Fibroblast of pulmonary artery (primary cell): ENCODE measurements around the gene THSD1.
"Not testable (repeated sequence)": the region's sequence is repeated elsewhere in the genome, so short reads cannot be mapped to it uniquely, and the experiment has no call there.

ENCODE experiments used
- DNase-seq: peaks from one replicate; pipeline ENCODE4 v3.0.0-alpha.2; 2010; ENCODE audit warnings: low read depth
- H3K4me3 ChIP-seq: replicated peaks from 2 replicates; pipeline ENCODE4 v1.5.1; 2011; ENCODE audit warnings: low read depth, mild to moderate bottlenecking, control low read depth, low read length, moderate library complexity
- TF ChIP-seq, protein P1 (sequence below): IDR thresholded peaks from 2 replicates; pipeline ENCODE4 v1.5.1; 2011; ENCODE audit warnings: mild to moderate bottlenecking, control low read depth, low read length, inconsistent platforms; ENCODE audit errors: missing control alignments

Gene THSD1

DNA sequence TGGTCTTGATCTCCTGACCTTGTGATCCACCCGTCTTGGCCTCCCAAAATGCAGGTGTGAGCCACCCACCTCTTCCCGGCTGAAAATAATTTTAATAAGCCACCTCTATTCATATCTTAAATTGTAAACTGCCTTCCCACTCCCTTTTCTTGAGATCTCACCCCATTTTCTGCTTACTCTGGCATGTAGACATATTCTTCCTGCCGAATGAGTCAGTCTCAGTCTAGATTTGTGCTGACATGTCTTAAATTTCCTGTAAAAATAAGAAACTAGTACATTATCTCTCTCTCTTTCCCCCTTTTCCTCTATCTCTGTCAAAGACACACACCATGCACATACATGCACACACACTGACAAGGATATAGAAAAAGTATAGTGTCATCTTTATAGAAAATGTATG is 60.9 kb downstream of the THSD1 start:
- TF ChIP-seq, protein P1, sequence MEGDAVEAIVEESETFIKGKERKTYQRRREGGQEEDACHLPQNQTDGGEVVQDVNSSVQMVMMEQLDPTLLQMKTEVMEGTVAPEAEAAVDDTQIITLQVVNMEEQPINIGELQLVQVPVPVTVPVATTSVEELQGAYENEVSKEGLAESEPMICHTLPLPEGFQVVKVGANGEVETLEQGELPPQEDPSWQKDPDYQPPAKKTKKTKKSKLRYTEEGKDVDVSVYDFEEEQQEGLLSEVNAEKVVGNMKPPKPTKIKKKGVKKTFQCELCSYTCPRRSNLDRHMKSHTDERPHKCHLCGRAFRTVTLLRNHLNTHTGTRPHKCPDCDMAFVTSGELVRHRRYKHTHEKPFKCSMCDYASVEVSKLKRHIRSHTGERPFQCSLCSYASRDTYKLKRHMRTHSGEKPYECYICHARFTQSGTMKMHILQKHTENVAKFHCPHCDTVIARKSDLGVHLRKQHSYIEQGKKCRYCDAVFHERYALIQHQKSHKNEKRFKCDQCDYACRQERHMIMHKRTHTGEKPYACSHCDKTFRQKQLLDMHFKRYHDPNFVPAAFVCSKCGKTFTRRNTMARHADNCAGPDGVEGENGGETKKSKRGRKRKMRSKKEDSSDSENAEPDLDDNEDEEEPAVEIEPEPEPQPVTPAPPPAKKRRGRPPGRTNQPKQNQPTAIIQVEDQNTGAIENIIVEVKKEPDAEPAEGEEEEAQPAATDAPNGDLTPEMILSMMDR: no peak
- DNase-seq: peak; percentile 57
- H3K4me3 ChIP-seq: no peak overlapping the region

GRCh38 chr13:52344108-52344507 is 61.9 kb downstream of the THSD1 start:
- TF ChIP-seq, protein P1: no peak
- H3K4me3 ChIP-seq: no peak overlapping the region
- peak; percentile 11 for DNase-seq

GRCh38 chr13:52342203-52342602 is 63.8 kb downstream of the THSD1 start:
- not testable (repeated sequence) for DNase-seq, H3K4me3 ChIP-seq

DNA sequence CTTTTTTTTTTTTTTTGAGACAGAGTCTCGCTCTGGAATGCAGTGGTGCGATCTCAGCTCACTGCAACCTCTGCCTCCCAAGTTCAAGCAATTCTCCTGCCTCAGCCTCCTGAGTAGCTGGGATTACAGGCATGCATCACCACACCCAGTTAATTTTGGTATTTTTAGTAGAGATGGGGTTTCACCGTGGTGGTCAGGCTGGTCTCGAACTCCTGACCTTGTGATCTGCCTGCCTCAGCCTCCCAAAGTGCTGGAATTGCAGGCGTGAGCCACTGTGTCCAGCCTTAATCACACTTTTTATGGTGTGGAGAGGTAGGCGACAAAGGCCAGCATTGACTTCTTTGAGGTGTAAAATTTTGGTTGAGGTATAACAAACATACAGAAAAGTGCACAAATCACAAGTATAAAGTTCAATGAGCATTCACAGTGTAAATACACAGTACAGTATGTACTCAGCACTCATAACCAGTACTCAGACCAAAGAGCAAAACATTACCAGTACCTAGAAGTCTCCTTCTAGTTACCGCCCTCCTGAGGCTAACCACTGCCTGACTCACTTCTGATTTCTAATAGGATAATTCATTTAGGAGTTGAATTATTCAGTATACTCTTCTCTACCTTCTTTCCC is 68.0 kb downstream of the THSD1 start:
- H3K4me3 ChIP-seq: not testable (repeated sequence)

GRCh38 chr13:52334107-52334506 is 71.9 kb downstream of the THSD1 start:
- not testable (repeated sequence) for DNase-seq, H3K4me3 ChIP-seq

More for the DNA sequence above, 68.0 kb downstream of the THSD1 start:
- not testable (repeated sequence) for DNase-seq

DNA sequence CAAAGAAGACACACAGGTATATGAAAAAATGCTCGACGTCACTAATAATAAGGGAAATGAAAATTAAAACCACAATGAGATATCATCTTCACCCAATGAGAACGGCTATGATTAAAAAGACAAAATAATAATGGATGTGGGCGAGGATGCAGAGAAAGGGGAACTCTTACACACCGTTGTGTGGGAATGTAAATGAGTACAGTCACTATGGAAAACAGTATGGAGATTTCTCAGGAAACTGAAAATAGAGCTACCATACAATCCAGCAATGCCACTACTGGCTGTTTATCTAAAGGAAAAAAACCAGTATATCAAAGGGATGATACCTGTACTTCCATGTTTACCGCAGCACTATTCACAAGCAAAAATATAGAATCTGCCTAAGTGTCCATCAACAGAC is 74.1 kb downstream of the THSD1 start:
- DNase-seq, H3K4me3 ChIP-seq: not testable (repeated sequence)
